Measurements from ENCODE around the gene FUT9. TPM values are rescaled to one million over a fixed set of nuclear protein-coding genes. Genes with fewer than 3 reads are reported as not detected.

The FUT9 gene
- total and polyA plus RNA-seq, 2 of the 13 experiments (the other 11 are each of a cell fraction or from before 2014, with no cell fraction given), result 0.01 TPM; not detected in 1

- H3K79me2 ChIP-seq (ENCODE audit: insufficient read depth, low read length), result no peaks in the 10 kb centered on the region
- H3K4me2 ChIP-seq (ENCODE audit: low read depth, low read length), result no peak overlapping the region
- POLR2A ChIA-PET, result no interaction called here
- no peaks in the 10 kb centered on the region for H3K9me3 ChIP-seq (ENCODE audit: low read length)
- H3K4me3 ChIP-seq (replicated peaks in 1 of 3; ENCODE audit: insufficient read depth in 1 of 3, low read depth in 2 of 3, low read length in 3 of 3), result no peak overlapping the region
- in situ Hi-C loops (cut with HindIII; ENCODE audit: extremely low pct_ligation_motif_present, low pct_unique_long_range_greater_than_20kb) (no loop called here), intact Hi-C loops (cut with micrococcal nuclease; ENCODE audit: unreplicated experiment) (loop anchor here (1.0 to 10.0 kb wide), 4 partner anchors 224 to 724 kb away; no protein-coding TSS in a partner anchor)
- H2AFZ ChIP-seq (ENCODE audit: low read length), result no peak overlapping the region
- no peaks in the 10 kb centered on the region for H3K27me3 ChIP-seq (ENCODE audit: control insufficient read depth in 1 of 2, insufficient read depth in 2 of 2, low read length in 2 of 2)
- WGBS (ENCODE audit: low lambda C conversion rate), result 0% methylated on average over 1 of the region's 1 CpG
- no peaks in the 10 kb centered on the region for H3K4me1 ChIP-seq (ENCODE audit: insufficient read depth, low read length)
- DNase-seq (ENCODE audit: low spot score) (peak; percentile 20), ATAC-seq (peak; percentile 71), FAIRE-seq (peak; percentile 76)
- no peak overlapping the region for H3K9ac ChIP-seq (ENCODE audit: insufficient read depth, low read depth, low read length)
- no TSS peak for BruUV-seq (replicated peaks)
- CTCF ChIA-PET (ENCODE audit: low intra/inter-chr PET ratio, low total read pairs), result interaction anchor here (1.5 to 2.0 kb wide), 2 partner anchors 440 to 658 kb away, joined by 8 read pairs; no protein-coding TSS in a partner anchor
- no peak overlapping the region for H3K27ac ChIP-seq (ENCODE audit: extremely low read length, insufficient read depth, low read length)
- no peaks in the 10 kb centered on the region for H3K36me3 ChIP-seq (replicated peaks in 1 of 2; ENCODE audit: control insufficient read depth in 1 of 2, insufficient read depth in 2 of 2, low read length in 2 of 2)
- H4K20me1 ChIP-seq (ENCODE audit: insufficient read depth, low read length), result no peaks in the 10 kb centered on the region
- TF ChIP-seq GRHL1 (CRISPR knock-in tag; conservative IDR thresholded peaks at IDR 0.05), result no peak
- no peak for TF ChIP-seq NR2F2 (IDR thresholded peaks at IDR 0.05; ENCODE audit: borderline replicate concordance, low read depth)
- no peak for TF ChIP-seq SMYD3 (CRISPR knock-in tag; IDR thresholded peaks at IDR 0.05)
- TF ChIP-seq ZNF383 (CRISPR knock-in tag; IDR thresholded peaks at IDR 0.05; ENCODE audit: borderline replicate concordance), result no peak
- no peak for TF ChIP-seq ZNF34 (CRISPR knock-in tag; IDR thresholded peaks at IDR 0.05; ENCODE audit: borderline replicate concordance)
- TF ChIP-seq SP4 (CRISPR knock-in tag; IDR thresholded peaks at IDR 0.05), result no peak
- no peak for TF ChIP-seq ZNF124 (CRISPR knock-in tag; IDR thresholded peaks at IDR 0.05)
- no peak for TF ChIP-seq KLF9 (CRISPR knock-in tag; IDR thresholded peaks at IDR 0.05; ENCODE audit: low read depth)
- TF ChIP-seq ATF4 (CRISPR knock-in tag; IDR thresholded peaks at IDR 0.05), result no peak
- no peak for TF ChIP-seq ELF1 (CRISPR knock-in tag; IDR thresholded peaks at IDR 0.05)
- TF ChIP-seq, protein P1, sequence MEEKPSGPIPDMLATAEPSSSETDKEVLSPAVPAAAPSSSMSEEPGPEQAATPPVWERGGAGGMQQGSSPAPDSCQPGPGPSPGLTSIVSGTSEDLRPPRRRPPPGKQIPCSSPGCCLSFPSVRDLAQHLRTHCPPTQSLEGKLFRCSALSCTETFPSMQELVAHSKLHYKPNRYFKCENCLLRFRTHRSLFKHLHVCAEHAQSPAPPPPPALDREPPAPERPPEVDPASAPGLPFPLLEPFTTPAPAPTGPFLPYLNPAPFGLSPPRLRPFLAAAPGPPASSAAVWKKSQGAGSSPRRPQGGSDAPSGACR (CRISPR knock-in tag; IDR thresholded peaks at IDR 0.05), result no peak
- TF ChIP-seq SMC3 (IDR thresholded peaks at IDR 0.05; ENCODE audit: low read length), result peak; percentile 66
- TF ChIP-seq, protein P2, sequence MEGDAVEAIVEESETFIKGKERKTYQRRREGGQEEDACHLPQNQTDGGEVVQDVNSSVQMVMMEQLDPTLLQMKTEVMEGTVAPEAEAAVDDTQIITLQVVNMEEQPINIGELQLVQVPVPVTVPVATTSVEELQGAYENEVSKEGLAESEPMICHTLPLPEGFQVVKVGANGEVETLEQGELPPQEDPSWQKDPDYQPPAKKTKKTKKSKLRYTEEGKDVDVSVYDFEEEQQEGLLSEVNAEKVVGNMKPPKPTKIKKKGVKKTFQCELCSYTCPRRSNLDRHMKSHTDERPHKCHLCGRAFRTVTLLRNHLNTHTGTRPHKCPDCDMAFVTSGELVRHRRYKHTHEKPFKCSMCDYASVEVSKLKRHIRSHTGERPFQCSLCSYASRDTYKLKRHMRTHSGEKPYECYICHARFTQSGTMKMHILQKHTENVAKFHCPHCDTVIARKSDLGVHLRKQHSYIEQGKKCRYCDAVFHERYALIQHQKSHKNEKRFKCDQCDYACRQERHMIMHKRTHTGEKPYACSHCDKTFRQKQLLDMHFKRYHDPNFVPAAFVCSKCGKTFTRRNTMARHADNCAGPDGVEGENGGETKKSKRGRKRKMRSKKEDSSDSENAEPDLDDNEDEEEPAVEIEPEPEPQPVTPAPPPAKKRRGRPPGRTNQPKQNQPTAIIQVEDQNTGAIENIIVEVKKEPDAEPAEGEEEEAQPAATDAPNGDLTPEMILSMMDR (CRISPR knock-in tag; IDR thresholded peaks at IDR 0.05), result peak; percentile 67
- TF ChIP-seq STAG1 (CRISPR knock-in tag; IDR thresholded peaks at IDR 0.05), result peak; percentile 64
- TF ChIP-seq, protein P3, sequence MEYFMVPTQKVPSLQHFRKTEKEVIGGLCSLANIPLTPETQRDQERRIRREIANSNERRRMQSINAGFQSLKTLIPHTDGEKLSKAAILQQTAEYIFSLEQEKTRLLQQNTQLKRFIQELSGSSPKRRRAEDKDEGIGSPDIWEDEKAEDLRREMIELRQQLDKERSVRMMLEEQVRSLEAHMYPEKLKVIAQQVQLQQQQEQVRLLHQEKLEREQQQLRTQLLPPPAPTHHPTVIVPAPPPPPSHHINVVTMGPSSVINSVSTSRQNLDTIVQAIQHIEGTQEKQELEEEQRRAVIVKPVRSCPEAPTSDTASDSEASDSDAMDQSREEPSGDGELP (IDR thresholded peaks at IDR 0.05; ENCODE audit: borderline replicate concordance, low read depth), result no peak
- no peak for TF ChIP-seq ZBTB7A (CRISPR knock-in tag; IDR thresholded peaks at IDR 0.05)
- no peak for TF ChIP-seq HNRNPL (IDR thresholded peaks at IDR 0.05; ENCODE audit: low read depth, low read length)
- no peak for TF ChIP-seq DMAP1 (CRISPR knock-in tag; IDR thresholded peaks at IDR 0.05)
- no peak for TF ChIP-seq WIZ (CRISPR knock-in tag; IDR thresholded peaks at IDR 0.05)
- TF ChIP-seq ZNF788 (CRISPR knock-in tag; IDR thresholded peaks at IDR 0.05; ENCODE audit: borderline replicate concordance), result no peak
- no peak for TF ChIP-seq ZMYM2 (CRISPR knock-in tag; IDR thresholded peaks at IDR 0.05)
- no peak for TF ChIP-seq ZNF230 (CRISPR knock-in tag; IDR thresholded peaks at IDR 0.05)
These were observed 73.4 kb downstream of the FUT9 start for GRCh38 chr6:96089173-96089572.
